GM19397 (cell line): ENCODE measurements around the gene COPZ1.
"Not testable (repeated sequence)": the region's sequence is repeated elsewhere in the genome, so short reads cannot be mapped to it uniquely, and the experiment has no call there.

ENCODE experiments used
- ATAC-seq: cut with Tn5 transposase; IDR thresholded peaks from one replicate; pipeline ENCODE4 v1.9.1; 2021; ENCODE audit warnings: mild to moderate bottlenecking, moderate library complexity; ENCODE audit not compliant: unreplicated experiment

COPZ1 gene

GRCh38 chr12:54294152-54294952, 30.6 kb upstream of the COPZ1 start:
- ATAC-seq: no peak

GRCh38 chr12:54294953-54295566, 29.9 kb upstream of the COPZ1 start:
- ATAC-seq: no peak

DNA sequence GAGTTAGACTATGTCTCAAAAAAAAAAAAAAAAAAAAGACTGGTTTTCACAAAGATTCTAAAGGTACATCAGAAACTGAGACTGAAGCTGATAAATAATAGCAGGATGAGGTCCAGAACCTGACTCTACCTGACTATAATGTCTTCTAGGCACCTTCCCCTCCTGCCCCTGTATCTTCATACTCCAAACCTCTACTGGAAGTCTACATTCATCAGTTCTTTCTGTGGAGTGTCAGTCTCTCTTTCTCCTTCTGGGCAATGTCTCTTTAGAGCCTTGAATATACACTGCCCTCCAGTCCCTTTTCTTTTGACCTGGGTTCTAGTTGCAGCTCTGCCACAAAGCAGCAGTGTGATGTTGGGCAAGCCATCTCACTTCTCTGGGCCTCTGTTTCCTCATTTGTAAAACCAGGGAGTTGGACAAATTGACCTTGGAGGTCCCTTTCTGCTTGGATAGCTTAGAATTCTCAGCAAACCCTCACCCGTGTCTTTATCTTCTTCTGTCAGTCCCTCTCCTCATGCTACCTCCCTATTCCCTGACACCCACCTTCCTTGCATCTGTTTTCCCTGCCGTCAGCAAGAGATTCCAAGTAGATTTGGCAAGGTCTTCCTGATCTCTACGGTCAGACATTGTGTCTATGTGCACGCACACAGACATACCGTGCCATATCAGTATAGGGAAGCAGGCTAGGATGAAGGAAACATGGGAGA, 28.4 kb upstream of the COPZ1 start:
- no peak for ATAC-seq

GRCh38 chr12:54298904-54299303, 26.0 kb upstream of the COPZ1 start:
- no peak for ATAC-seq

DNA sequence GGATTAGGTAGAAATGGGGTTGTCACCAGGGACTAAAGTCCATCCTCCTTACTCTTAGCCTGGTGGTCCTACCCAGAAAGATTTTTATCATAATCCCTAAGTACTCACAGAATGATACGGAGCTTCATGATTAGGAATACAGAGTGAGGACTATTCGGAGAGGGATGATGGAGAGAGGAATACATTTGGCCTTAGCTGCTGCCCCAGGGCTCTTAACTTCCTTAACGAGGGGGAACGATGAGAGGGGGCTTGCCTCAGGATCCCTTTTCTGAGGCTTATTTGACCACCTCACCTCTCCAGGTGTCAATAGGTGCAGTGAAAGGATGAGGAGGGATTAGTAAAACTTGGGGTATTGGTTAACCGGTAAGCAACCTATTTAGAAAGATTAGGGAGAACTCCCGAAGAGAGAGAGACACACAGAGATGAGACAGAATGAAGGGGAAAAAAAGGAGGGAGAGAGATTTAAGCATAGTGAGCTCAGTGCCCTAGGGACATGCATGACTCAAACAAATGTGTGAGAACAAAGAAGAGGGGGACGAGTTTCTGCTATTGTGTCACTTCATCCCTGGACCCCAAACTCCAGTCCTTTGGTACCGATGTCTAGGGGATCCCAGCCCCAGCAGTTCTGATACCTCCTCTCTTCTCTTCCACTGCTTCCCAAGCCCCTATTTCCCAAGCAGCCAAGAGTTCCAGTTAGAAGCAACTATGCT, 25.3 kb upstream of the COPZ1 start:
- ATAC-seq: no peak

DNA sequence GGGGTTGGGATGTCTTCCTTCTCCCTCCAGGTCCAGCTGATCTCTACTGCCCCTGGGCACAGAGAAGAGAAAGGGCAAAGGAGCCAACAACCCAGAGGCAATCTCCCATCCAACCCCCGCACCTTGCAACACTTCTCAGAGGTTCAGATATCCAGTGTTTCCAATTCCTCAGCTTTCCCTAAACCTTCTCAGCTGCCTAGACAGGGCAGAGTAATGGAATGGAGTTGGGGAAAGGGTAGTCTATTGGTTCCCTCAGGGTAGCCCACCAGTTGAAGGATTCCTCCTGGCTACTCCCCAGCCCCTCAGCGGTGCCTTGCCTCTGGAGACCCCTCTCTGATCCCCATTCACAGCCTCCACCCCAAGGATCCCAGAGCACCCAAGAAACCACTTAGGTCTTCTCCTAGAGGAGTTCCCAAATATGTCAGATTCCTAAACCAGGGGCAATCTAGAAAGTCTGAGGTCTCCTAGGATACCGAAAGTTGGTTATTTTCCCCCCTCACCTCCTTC, 24.7 kb upstream of the COPZ1 start:
- no peak for ATAC-seq

DNA sequence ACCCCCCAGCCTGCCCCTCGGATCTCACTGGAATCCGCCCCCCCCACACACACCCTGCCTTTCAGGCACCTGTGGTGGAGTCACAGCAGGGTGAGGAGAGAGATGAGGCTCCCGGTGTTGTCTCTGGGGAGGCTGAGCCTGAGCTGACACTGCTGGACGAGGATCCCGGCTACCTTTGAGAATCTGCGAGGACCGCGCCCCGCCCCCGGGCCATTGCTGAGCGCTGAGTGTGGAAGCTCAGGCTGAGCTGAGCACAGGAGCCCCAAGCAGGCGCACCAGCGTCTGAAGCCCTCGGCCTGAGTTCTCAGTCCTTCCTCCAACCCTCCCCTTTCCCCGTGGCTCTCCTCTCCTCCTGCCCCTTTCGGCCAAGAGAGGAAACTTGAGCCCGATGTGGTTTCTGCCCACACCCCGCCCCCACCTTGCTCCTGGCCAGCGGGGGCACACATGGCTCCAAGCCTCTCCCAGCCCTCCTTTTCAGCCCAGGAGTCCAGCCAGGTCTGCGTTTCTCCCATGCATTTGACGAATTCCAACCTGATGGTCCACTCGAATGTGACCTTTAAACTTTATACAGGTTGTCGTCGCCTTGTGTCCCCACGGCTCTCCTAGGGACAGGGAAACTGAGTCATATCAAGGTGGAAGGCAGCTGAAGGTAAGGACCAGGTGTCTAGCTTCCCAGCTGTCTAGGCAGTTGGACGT, 24.1 kb upstream of the COPZ1 start, which contains the start of gene NFE2:
TSS of gene NFE2 (minus strand) at position 284 of the 696 bp plus-strand sequence. CDS start 5,767 bp downstream, outside the sequence.
- ATAC-seq: no peak

GRCh38 chr12:54301428-54302048, 23.4 kb upstream of the COPZ1 start:
- no peak for ATAC-seq

DNA sequence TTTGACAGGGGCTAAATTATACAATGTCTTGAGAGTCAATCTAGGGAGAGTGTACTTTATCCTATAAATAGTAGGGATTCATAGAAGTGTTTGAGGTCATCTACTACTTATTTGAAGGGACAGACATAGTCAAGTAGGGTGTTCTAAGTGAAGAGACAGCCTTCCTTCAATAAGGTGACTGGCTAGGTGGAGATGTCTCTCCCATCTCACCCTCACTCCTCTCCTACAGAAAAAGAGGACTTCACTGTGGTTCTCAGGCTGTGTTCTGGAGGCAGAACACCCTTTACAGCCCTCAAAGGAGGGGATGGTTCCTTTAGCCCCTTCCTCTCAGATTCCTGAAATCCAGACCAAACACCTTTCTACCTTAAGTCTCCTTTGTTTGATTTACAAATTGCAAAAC, 21.3 kb upstream of the COPZ1 start:
- no peak for ATAC-seq

DNA sequence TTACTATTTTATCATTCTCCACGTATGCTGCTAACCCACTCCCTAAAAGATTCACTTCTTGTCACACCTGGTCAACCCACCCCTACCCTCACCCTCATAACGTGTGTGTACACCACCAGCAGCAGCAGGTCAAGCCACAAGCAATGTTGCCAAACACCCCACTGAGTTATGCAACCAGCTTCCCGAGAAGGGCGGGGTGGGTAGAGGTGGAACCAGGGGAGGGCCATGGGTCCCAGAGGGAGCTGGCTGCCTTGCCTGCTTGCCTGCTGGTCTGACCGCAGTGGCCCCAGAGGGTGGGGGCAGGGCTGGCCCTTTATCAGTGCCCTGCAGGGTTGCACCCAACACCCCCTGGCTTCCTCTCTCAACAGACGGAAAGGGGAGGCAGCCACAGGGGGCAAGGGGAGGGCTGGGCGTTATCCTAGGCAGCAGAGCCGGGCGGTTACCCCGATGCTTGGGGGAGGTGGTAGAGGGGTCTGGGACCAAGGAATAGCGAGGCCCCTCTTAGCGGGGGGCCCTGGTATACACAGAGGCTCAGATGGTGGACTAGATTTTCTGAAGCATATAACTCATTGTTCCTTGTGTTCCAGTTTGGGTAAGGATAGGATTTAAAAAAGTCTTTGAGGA, 20.6 kb upstream of the COPZ1 start:
- ATAC-seq: no peak

GRCh38 chr12:54306925-54307741, 17.8 kb upstream of the COPZ1 start:
- ATAC-seq: no peak

DNA sequence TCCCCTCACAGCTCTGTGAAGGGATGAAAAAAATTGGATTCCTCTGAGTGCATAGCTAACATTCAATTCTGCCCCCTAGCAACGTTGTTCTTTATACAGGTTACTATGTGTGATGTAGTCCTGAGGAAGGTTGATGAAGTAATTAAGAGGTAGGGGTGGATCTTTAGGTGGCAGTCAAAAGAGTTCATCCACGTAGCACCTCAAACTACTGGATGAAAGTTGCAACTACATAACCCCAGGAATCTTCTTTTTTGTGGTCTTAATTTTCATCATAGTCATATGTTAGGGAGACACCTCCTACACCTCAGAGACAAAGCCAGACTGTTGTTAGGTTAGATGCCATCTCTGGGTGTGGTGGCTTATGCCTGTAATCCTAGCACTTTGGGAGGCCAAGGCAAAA, 13.9 kb upstream of the COPZ1 start:
- ATAC-seq: no peak

- ATAC-seq: not testable (repeated sequence)
Observed at GRCh38 chr12:54312309-54312708, 12.6 kb upstream of the COPZ1 start.

DNA sequence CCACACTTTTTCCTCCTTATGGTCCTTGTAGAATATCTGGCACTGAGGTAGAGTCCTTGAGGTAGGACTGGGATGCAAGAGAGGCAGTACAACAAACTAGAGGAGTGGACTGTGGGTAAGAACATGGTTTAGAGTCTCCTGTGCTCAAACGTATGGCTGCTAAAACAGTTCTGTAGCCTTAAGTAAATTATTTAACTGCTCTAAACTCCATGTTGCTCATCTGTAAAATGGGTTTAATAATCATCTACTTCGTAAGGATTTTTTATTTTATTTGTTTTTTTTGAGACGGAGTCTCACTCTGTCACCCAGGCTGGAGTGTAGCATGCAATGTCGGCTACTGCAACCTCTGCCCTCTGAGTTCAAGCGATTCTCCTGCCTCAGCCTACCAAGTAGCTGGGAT, 3.6 kb upstream of the COPZ1 start:
- ATAC-seq: no peak

DNA sequence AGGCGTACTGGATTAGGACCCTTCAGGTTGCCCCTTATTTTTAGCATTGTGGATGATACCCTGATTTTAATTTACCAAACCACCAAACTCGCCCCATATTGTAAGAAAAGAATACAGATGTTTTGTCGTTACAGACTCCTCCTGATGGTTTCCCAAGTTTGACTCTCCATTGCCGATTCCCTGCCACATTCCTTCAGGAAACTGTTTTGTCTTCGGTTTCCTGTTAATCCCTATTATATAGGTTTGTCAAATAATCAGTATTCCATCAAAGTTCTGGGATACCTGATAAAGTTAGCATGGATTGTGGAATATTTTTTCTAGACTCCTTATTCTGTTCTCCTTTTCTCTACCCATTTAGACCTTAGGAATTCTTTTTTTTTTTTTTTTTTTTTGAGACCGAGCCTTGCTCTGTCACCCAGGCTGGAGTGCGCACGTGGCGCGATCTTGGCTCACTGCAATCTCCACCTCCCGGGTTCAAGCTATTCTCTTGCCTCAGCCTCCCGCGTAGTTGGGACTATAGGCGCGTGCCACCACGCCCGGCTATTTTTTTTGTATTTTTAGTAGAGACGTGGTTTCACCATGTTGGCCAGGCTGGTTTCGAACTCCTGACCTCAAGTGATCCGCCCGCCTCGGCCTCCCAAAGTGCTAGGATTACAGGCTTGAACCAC, 645 bp downstream of the COPZ1 start:
- not testable (repeated sequence) for ATAC-seq

- ATAC-seq: no peak
Observed at GRCh38 chr12:54328595-54329337, 3.8 kb downstream of the COPZ1 start.

GRCh38 chr12:54329759-54330158, 4.8 kb downstream of the COPZ1 start:
- ATAC-seq: no peak
